Colonic mucosa (tissue), 4 donors: Measurements from ENCODE around the gene DTWD2. TPM values are rescaled to one million over a fixed set of nuclear protein-coding genes. Genes with fewer than 3 reads are reported as not detected.
"Not testable (repeated sequence)": the region's sequence is repeated elsewhere in the genome, so short reads cannot be mapped to it uniquely, and the experiment has no call there.

ENCODE experiments used
- DNase-seq: peaks from one replicate; pipeline ENCODE4 v3.0.0-alpha.2; 2020
- H3K27ac ChIP-seq: fragments of 200-600 bp; one replicate; pipeline ENCODE4 v1.8.0; 2021
- H3K27me3 ChIP-seq: fragments of 200-600 bp; one replicate; pipeline ENCODE4 v1.8.0; 2021
- H3K36me3 ChIP-seq: fragments of 200-600 bp; one replicate; pipeline ENCODE4 v1.8.0; 2021
- H3K4me1 ChIP-seq: fragments of 200-600 bp; one replicate; pipeline ENCODE4 v1.8.0; 2021; ENCODE audit warnings: mild to moderate bottlenecking
- H3K4me3 ChIP-seq: fragments of 200-600 bp; one replicate; pipeline ENCODE4 v1.8.0; 2021
- H3K9ac ChIP-seq, 2 donors: one replicate each; pipeline ENCODE4 v1.7.0; 2013; ENCODE audit warnings: control low read depth in 2 of 2, low read depth in 2 of 2, low read length in 2 of 2
- H3K9me3 ChIP-seq: fragments of 200-600 bp; one replicate; pipeline ENCODE4 v1.8.0; 2021
- CTCF ChIP-seq: fragments of 200-600 bp; IDR thresholded peaks from one replicate; pipeline ENCODE4 v1.8.0; 2022; ENCODE audit warnings: antibody characterized with exemption, mild to moderate bottlenecking
- intact Hi-C: fragments of 100-400 bp; cut with DNase I; formaldehyde crosslinking; loops from one replicate; pipeline ENCODE4 v1.14.1; 2022
- total RNA-seq, 2 donors: library from RNA; stranded (reverse); fragmentation: NEBNext Ultra II Directional in 1 of 2; extraction: Animal tissue kit (Norgen Biotek cat#: 25700) in 1 of 2; gene quantifications; one replicate each; pipeline ENCODE4 v1.2.1, GENCODE V29; 2021
- donor health status: healthy.
- donor health status: DM: no; HTN: no; CAD: no.
- donor health status: DM: no; HTN: no; CAD: no.

Gene DTWD2
- total RNA-seq, 2 donors from 2014 or later = 7.5 to 11.7 TPM

- H3K4me3 ChIP-seq = no peak overlapping the region
- no peak for TF ChIP-seq CTCF
- intact Hi-C loops = no loop called here
- H3K9ac ChIP-seq = no peak overlapping the region
- no peaks in the 10 kb centered on the region for H3K27me3 ChIP-seq
- H3K9me3 ChIP-seq = no peaks in the 10 kb centered on the region
- H3K36me3 ChIP-seq = no peaks in the 10 kb centered on the region
- no peak for DNase-seq
- no peaks in the 10 kb centered on the region for H3K4me1 ChIP-seq
- no peak overlapping the region for H3K27ac ChIP-seq
These were observed 34.7 kb downstream of the DTWD2 start for GRCh38 chr5:118953652-118954005.

GRCh38 chr5:118952992-118953651 is 35.2 kb downstream of the DTWD2 start:
- Histone ChIP-seq H3K27me3 (no peaks in the 10 kb centered on the region), H3K9me3 (no peaks in the 10 kb centered on the region), H3K9ac (no peak overlapping the region), H3K27ac (no peak overlapping the region), H3K4me3 (no peak overlapping the region), H3K36me3 (no peaks in the 10 kb centered on the region), H3K4me1 (no peaks in the 10 kb centered on the region)
- intact Hi-C loops = no loop called here
- TF ChIP-seq CTCF = no peak
- DNase-seq = no peak

- H3K9ac ChIP-seq, H3K27me3 ChIP-seq, DNase-seq, H3K4me3 ChIP-seq, H3K4me1 ChIP-seq, H3K27ac ChIP-seq, H3K36me3 ChIP-seq, H3K9me3 ChIP-seq, intact Hi-C loops: not testable (repeated sequence)
These were observed 36.0 kb downstream of the DTWD2 start for GRCh38 chr5:118952306-118952705.

GRCh38 chr5:118950354-118950753 is 38.0 kb downstream of the DTWD2 start:
- H3K9ac ChIP-seq, intact Hi-C loops, H3K9me3 ChIP-seq, H3K27me3 ChIP-seq, H3K27ac ChIP-seq, H3K4me3 ChIP-seq, DNase-seq, H3K4me1 ChIP-seq, H3K36me3 ChIP-seq: not testable (repeated sequence)

- no peaks in the 10 kb centered on the region for H3K27me3 ChIP-seq
- H3K9me3 ChIP-seq = no peaks in the 10 kb centered on the region
- no peak overlapping the region for H3K9ac ChIP-seq
- TF ChIP-seq CTCF = no peak
- H3K27ac ChIP-seq = no peak overlapping the region
- intact Hi-C loops = no loop called here
- H3K36me3 ChIP-seq = no peaks in the 10 kb centered on the region
- no peak for DNase-seq
- no peak overlapping the region for H3K4me3 ChIP-seq
- no peaks in the 10 kb centered on the region for H3K4me1 ChIP-seq
These were observed 42.1 kb downstream of the DTWD2 start for GRCh38 chr5:118946138-118946800.

- H3K27me3 ChIP-seq = no peaks in the 10 kb centered on the region
- no peak for TF ChIP-seq CTCF
- H3K27ac ChIP-seq = no peak overlapping the region
- no peaks in the 10 kb centered on the region for H3K9me3 ChIP-seq
- no peak overlapping the region for H3K9ac ChIP-seq
- no peaks in the 10 kb centered on the region for H3K36me3 ChIP-seq
- intact Hi-C loops = no loop called here
- H3K4me3 ChIP-seq = no peak overlapping the region
- no peak for DNase-seq
- no peaks in the 10 kb centered on the region for H3K4me1 ChIP-seq
These were observed 50.8 kb downstream of the DTWD2 start for GRCh38 chr5:118937393-118938061.
